Bronchial epithelial cell (primary cell): ENCODE measurements around the gene HIVEP3. TPM values are rescaled to one million over a fixed set of nuclear protein-coding genes. Genes with fewer than 3 reads are reported as not detected.
A peak's percentile ranks its signal among the peaks of the same experiment; 100 is the strongest.

Source experiments
- DNase-seq: peaks from one replicate; pipeline ENCODE4 v3.0.0-alpha.2; 2010; ENCODE audit warnings: low read depth
- FAIRE-seq: peaks from 2 replicates; lab custom pipeline; 2011; peaks lifted over from hg19 to GRCh38; lab: Jason Lieb, UNC
- H3K27me3 ChIP-seq: 2 replicates; pipeline ENCODE4 v1.5.1; 2011; ENCODE audit warnings: low read length; ENCODE audit not compliant: control insufficient read depth, insufficient read depth
- H3K36me3 ChIP-seq: 2 replicates; pipeline ENCODE4 v1.5.1; 2011; ENCODE audit warnings: low read length; ENCODE audit not compliant: control insufficient read depth, insufficient read depth
- H3K4me3 ChIP-seq: 2 replicates; pipeline ENCODE4 v1.5.1; 2011; ENCODE audit warnings: mild to moderate bottlenecking, low read depth, low read length, control low read depth
- total RNA-seq: library from RNA; depleted of rRNA; stranded (reverse); fragments of >200 nt; gene quantifications from 2 replicates; pipeline ENCODE4 v1.2.1, GENCODE V29; 2014
- TF ChIP-seq, protein P1 (sequence below): IDR thresholded peaks from 2 replicates; pipeline ENCODE4 v1.5.1; 2011; ENCODE audit warnings: mild to moderate bottlenecking, moderate library complexity, low read length, control low read depth, inconsistent platforms; ENCODE audit not compliant: insufficient read depth, severe bottlenecking

HIVEP3 gene
- total RNA-seq, 1 donor from 2014 or later = under 0.01 TPM

DNA sequence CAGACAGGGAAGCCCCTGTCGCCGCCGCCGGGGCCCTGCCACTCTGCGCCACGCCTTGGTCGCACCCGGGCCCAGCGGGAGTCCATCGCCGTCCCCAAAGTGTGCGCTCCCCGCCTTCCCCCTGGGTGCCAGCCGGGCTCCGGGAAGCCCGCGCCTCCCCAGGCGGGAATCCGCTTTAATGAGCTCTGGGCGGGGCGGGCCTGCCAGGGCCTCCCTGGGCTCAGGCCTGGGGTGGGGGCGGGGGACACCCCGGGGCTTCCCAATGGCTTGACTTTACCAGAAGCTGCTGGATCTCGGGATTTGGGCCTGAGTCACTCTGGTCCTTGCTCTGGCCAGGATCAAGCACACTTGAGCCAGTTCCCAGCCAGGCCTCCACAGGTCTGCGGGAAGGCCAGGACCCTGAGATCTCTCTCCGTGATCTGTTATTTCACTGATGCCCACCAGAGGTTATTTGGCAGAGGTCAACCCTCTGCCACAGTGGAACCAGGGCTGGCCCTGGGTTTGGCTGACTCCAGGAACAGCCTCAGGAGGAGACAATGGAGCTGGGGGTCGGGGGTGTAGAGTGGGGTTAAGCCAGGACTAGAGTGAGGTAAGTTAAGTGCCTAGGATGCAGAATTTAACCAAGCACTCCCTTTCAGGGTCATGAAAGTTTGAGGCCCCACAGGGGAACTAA lies 255.8 kb downstream of the HIVEP3 start:
- FAIRE-seq = no peak
- TF ChIP-seq, protein P1, sequence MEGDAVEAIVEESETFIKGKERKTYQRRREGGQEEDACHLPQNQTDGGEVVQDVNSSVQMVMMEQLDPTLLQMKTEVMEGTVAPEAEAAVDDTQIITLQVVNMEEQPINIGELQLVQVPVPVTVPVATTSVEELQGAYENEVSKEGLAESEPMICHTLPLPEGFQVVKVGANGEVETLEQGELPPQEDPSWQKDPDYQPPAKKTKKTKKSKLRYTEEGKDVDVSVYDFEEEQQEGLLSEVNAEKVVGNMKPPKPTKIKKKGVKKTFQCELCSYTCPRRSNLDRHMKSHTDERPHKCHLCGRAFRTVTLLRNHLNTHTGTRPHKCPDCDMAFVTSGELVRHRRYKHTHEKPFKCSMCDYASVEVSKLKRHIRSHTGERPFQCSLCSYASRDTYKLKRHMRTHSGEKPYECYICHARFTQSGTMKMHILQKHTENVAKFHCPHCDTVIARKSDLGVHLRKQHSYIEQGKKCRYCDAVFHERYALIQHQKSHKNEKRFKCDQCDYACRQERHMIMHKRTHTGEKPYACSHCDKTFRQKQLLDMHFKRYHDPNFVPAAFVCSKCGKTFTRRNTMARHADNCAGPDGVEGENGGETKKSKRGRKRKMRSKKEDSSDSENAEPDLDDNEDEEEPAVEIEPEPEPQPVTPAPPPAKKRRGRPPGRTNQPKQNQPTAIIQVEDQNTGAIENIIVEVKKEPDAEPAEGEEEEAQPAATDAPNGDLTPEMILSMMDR = no peak
- Histone ChIP-seq H3K4me3 (peak overlapping the region; percentile 30), H3K36me3 (no peaks in the 10 kb centered on the region), H3K27me3 (no peaks in the 10 kb centered on the region)
- DNase-seq = peak; percentile 36

DNA sequence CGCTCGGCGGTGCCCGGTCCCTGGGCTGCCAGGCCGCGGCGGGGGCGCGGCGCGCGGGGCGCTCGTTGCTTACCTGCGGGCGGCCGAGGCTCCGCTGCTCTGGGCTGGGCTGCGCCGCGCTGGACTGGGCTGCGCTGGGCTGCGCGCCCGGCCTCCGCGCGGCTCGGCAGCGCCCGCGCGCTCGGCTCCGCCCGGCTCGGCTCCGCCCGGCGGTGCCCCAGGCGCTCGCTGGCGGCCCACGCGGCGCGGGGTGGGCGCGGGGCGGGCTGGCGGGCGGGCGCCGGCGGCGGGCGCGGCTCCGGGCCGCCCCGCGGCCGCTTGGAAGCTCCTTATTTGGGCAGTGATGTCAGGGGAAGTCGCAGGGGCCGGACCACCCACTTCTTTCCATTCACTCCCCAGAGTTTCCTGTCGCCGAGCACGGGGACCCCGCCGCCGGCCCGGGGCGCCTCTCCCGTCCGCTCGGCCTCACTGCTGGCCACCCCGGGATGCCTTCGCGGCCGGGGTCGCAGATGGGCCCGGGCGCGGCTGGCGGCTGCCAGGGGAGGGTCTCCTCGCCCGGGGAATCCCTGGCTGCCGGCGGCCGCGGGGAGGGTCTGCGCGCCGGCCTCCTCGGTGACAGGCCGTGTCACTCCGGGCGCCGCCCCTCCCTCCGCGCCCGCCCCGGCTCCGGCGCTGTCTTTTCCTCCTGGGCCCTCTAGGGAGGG lies 256.5 kb downstream of the HIVEP3 start:
- FAIRE-seq (no peak), DNase-seq (peak; percentile 47)
- TF ChIP-seq, protein P1 = no peak
- H3K4me3 ChIP-seq = peak overlapping the region; percentile 31
- no peaks in the 10 kb centered on the region for H3K27me3 ChIP-seq
- H3K36me3 ChIP-seq = no peaks in the 10 kb centered on the region

DNA sequence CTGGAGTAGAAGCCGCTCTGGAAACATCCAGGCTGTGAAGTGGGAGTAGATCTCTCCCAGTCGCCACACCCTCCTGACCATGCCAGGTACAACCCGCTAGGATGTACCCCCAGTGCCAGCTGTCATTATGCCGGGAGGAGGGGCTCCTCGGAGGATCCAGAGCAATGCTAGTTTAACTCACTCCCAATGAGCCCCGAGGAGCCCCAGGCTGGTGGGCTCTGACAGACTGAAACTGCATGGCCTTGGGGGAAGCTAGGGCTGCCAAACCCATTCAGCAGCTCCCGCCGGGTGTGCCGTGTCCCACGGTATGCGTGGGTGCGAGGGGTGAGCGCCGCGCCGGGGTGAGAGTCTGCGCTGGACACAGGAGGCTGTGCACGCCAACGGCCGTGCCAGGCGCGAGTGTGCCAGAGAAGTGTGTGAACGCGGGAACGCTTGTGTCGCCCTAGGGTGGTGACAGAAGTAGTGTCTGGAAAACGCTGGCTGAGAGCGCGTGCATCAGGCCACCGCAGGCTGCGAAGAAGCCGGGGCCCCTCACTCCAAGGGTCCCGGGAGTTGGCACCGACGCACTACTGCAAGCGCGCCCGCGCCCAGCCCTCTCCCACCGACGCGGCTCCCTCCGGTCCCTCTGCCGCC lies 257.2 kb downstream of the HIVEP3 start:
- TF ChIP-seq, protein P1 = no peak
- DNase-seq = no peak
- FAIRE-seq = no peak
- Histone ChIP-seq H3K27me3 (no peaks in the 10 kb centered on the region), H3K36me3 (no peaks in the 10 kb centered on the region), H3K4me3 (peak overlapping the region; percentile 31)

DNA sequence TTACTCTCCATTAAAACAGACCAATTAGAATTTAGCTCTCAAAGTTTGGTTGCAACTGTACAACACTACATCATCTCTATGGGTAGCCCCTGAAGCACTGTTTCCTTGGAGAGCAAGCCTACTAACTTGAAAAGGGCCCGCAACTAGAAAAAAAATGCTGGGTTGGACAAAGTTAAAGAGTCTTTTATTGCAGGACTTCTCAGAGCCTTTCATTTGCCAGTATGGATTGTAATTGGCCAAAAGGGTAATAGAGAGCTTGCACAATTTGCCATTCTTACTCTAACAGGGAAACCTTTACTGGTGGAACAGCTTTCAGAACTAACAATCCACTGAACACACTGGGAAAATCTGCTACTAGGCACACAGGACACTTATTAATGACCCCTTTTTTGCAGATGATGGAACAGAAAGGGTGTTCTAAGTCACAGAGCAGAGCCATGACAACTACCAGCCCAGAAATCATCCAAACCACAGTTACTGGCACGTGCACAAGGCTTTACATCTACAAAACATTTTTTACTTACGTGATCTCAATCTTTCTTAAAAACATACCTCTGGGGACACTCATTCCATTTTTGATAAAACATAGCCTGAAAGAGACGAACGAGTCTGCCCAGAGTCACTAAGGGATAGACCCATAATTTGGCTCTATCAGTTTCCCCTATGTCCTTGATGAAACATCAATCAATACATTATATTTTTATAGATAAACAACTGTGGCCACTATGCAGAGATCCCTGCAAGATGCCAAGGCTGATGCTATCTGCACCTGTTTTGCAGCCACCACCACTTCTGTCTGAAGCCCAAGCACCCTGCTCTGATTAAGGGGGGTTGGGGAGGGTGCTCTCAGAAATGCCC lies 257.9 kb downstream of the HIVEP3 start:
- FAIRE-seq (no peak), DNase-seq (no peak)
- Histone ChIP-seq H3K36me3 (no peaks in the 10 kb centered on the region), H3K4me3 (no peak overlapping the region), H3K27me3 (no peaks in the 10 kb centered on the region)
- TF ChIP-seq, protein P1 = no peak

DNA sequence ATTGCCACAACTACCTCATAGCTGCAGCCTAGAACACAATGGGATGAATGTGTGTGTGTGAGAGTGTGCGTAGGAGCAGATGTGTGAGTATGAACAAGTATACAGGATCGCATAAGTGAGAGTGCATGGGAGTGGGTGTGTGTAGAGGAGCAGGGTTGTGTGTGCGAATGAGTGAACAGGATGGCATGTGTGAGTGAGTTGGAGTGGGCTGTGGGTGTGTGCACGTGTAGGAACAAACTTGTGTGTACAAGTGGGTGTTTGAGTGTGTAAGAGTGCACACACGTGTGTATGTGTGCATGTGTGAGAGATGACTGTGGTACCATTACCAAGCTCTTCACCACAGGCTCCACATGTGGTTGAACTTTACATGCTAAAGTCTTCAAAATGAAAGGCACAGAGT lies 258.8 kb downstream of the HIVEP3 start:
- Histone ChIP-seq H3K4me3 (no peak overlapping the region), H3K36me3 (no peaks in the 10 kb centered on the region), H3K27me3 (no peaks in the 10 kb centered on the region)
- FAIRE-seq (peak; percentile 86), DNase-seq (no peak)
- TF ChIP-seq, protein P1 = no peak
